Stimulated activated CD8-positive, alpha-beta memory T cell treated with anti-CD3 and anti-CD28 coated beads, Interleukin-4, amount 100 ng/mL, for 1 hour (primary cell): Measurements from ENCODE around the gene CTDSPL.

Experiments
- DNase-seq, 2 donors: peaks; one replicate each; pipeline ENCODE4 v3.0.0-alpha.2; 2020; ENCODE audit warnings: low read depth in 2 of 2, low spot score in 1 of 2

The CTDSPL gene

GRCh38 chr3:37910671-37911400 is 49.2 kb downstream of the CTDSPL start:
- DNase-seq, result no peak

DNA sequence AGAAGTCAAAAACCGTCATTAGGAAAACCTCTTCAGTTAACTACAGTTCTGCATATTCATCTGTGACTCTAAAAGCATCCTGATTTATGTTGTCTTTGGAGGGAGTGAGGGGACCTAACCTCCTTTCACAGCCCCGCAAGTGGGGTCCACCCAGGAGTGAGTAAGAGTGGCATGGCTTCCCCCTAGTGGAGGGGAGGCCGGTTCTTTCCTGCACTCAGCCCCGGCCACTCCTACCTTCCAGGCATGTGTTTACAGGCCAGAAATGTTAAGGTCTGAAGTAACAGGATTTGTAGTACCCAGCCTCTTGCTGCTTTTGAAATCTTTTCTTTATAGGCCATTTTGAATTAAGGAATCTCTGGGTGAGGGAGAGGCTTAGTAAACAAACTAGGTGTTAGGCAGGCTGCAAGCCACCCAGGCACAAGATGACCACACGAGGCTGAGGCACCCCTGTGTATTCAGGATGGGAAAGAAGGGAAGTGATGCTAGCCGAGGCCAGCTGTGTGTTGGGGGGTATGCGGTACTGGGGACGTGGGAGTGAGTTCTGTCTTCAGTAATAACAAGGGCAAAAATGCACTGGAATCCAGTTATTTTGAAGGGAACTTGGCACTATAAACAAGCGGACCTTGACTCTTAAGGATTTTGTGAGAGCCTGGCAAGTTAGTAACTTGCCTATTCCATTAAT is 50.5 kb downstream of the CTDSPL start:
- DNase-seq, result no peak

- DNase-seq, result no peak
Measured at GRCh38 chr3:37913522-37913921, 51.8 kb downstream of the CTDSPL start.

GRCh38 chr3:37916685-37917084 is 55.0 kb downstream of the CTDSPL start:
- DNase-seq, result no peak

- DNase-seq, result no peak
Measured at GRCh38 chr3:37918627-37919026, 56.9 kb downstream of the CTDSPL start.

- no peak for DNase-seq
Measured at GRCh38 chr3:37920156-37920699, 58.5 kb downstream of the CTDSPL start.

- no peak for DNase-seq
Measured at GRCh38 chr3:37921025-37921424, 59.3 kb downstream of the CTDSPL start.

DNA sequence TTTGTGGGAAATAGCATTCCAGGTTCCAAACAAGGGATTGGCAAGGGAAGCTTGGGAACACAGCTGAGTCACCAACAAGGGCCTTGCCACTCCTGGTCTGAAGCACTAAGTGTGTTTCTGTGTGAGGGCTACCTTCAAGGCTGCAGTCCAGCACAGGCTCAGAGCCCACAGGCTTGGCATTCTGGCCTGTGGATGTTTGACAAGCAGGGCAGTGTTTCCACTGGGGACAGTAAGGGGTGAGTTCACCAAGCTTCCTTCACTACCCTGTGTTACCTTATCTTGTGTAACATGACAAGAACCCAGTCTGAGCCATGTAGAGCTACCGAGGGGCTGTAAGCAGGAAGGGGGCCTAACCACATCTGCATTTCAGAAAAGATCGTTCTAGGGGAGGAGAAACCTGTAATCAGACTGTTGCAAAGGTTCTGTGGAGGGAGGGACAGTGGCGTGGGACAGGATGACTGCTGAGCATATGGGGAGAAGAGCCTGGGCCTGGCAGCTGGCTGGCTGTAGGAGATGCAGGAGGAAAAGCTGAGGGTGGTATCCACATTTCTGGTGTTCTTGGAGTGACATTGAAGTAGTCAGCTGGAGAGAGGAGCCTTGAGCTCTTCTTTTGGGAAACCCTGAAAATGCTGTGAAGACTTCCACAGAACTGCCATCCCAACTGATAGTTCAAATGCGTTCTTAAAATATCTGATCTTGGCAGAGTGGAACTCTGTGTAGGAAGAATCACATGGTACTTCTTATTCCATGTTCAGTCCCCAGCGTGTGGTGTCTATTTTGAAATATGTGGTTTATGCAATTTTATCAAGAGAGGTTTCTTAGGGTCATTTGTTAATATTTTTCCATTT is 61.3 kb downstream of the CTDSPL start:
- no peak for DNase-seq

DNA sequence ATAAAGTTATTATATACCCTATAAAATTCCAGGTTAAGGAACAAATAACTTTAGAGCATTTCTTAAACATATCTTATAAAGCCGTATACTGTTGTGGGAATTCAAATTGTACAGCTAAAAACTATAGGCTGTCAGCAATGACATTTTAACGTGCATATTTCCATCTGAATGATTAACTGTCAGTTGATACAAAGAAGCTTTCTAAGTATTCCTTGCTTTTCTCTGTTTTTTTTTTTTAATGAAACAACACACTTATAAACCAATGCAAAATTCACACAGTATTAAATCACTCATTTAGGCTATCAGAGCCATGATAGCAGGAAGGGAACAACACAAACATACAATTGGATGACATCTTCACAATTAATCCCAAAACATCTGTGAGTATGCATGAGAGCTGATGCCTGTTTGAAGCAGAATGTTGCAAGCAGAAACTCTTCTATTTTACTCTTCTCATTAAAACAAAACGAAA is 61.9 kb downstream of the CTDSPL start:
- DNase-seq, result no peak

- no peak for DNase-seq
Measured at GRCh38 chr3:37924453-37924852, 62.8 kb downstream of the CTDSPL start.

DNA sequence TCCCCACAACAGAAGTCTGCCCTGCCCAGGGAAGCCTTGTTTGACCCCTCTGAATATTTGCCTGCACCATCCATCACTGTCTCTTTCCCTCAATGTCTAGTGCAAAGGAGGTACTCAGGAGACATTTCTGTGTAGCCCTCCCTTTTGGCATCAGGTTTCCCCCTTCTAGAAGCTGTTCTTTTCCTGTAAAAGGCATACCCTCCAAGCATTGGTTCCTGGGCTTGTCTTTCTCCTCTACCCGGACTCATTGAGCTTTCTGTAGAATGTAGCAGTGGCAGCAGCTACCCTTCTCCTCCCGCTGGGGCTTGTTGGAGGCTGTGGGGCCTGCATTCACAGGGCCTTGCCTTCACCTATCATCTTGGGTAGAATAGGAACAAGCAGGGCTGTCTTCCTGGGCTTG is 63.5 kb downstream of the CTDSPL start:
- DNase-seq, result no peak

- no peak for DNase-seq
Measured at GRCh38 chr3:37926611-37927010, 64.9 kb downstream of the CTDSPL start.

GRCh38 chr3:37930495-37930894 is 68.8 kb downstream of the CTDSPL start:
- no peak for DNase-seq

DNA sequence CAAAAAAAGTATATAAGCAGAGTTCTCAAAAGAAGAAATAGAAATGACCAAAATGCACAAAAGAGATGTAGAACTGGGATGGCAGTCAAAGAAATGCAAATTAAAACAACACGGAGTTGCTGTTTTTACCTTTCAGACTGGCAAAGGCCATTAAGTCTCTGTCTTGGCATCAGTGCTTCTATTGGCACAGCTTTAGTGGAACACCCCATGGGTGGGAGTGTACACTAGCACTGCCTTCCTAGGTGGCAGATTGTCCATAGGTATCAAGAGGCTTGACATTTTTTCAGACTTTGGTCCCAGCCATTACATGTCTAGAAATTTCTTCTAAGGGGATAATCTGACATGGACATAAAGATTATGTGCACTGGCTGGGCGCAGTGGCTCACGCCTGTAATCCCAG is 70.8 kb downstream of the CTDSPL start:
- DNase-seq, result no peak

GRCh38 chr3:37934631-37935289 is 73.1 kb downstream of the CTDSPL start:
- no peak for DNase-seq

GRCh38 chr3:37935290-37935668 is 73.6 kb downstream of the CTDSPL start:
- DNase-seq, result no peak

GRCh38 chr3:37935756-37936666 is 74.3 kb downstream of the CTDSPL start:
- DNase-seq, result no peak

GRCh38 chr3:37937156-37937555 is 75.5 kb downstream of the CTDSPL start:
- DNase-seq, result no peak

DNA sequence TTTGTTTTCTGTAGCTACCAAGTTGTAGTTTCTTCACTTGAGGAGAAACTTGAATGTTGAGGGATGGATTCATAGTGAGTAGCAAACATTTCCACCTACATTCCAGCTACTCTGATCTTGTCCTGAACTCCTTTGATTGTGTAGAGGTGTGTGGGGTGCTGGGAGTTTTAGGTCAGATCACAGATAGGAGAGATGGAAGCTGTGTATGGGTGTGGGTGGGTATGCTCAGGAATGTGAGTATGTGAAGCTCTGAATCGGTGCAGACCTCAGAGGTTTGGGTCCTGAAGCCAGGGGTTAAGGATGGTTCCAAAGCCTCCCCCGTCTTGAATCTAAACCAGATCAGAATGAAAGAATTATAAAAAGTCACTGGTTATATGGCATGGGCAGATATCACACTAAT is 76.3 kb downstream of the CTDSPL start:
- DNase-seq, result no peak
